NCI-H526 (cell line): ENCODE results near the gene PARVA.
"Not testable (repeated sequence)": the region's sequence is repeated elsewhere in the genome, so short reads cannot be mapped to it uniquely, and the experiment has no call there.

ENCODE experiments used
- DNase-seq, 2 experiments: peaks; one replicate each; lab custom pipeline; 2025; lab: John Stamatoyannopoulos, UW

The PARVA gene, protein sequence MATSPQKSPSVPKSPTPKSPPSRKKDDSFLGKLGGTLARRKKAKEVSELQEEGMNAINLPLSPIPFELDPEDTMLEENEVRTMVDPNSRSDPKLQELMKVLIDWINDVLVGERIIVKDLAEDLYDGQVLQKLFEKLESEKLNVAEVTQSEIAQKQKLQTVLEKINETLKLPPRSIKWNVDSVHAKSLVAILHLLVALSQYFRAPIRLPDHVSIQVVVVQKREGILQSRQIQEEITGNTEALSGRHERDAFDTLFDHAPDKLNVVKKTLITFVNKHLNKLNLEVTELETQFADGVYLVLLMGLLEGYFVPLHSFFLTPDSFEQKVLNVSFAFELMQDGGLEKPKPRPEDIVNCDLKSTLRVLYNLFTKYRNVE

GRCh38 chr11:12377106-12377823 lies at the start of gene PARVA:
Gene PARVA, plus strand, starts transcription at chr11:12377571. Its CDS starts 77 bp downstream, at chr11:12377648.
- peak; percentile 16 to 78 for DNase-seq

GRCh38 chr11:12329169-12329568 lies 48.2 kb upstream of the PARVA start:
- DNase-seq = no peak

- peak; percentile 40 to 47 for DNase-seq
These were observed 47.6 kb upstream of the PARVA start for GRCh38 chr11:12329797-12330196.

GRCh38 chr11:12330485-12331231 lies 46.7 kb upstream of the PARVA start:
- DNase-seq = peak; percentile 87 to 88

DNA sequence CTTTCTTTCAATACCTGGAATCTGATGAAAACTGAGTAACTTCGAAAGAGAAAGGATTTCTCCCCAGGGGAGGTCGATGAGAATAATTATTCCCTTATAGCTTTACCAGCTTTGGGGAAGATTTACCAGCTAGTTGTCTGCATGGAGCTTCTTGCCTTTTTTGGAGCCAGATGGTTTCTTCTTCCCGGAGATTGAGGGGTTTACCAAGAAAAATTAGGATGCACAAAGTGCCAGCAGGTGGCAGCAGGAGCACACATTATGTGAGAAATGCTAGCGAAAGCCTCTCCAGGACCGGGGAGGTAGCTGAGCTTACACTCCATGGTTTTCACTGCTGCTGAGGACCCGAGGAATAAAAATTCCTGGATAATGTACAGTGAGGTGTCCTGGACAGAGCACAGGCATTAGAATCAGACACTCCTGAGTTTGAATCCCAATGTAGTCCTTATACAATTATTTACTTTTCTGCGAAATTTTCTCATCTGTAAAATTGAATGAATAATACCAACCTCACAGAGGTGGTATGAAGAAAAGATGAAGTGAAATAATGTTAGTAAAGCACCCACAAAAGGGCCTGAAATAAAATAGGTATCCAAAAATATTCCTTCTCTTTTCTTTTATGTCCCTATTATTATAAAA lies 46.0 kb upstream of the PARVA start:
- DNase-seq = peak; percentile 93 to 97

DNA sequence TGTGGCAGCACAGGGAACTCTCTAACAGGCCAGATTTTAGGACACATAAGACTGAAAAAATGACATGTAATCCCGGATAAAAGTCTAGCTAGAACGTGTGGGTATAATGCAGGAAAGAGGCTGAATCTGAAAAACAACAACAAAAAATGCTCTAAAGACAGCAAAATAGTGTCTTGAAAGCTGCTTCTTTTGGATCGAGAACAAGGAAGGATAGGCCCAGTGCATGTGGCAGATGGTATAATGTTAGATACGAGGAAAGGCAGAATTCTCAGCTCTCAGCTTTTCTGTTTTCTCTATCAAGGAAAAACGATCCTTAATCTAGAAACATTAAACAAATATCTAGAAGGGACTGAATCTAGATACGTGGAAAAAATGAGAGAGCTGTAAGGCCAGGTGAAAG lies 33.8 kb upstream of the PARVA start:
- DNase-seq = no peak

DNA sequence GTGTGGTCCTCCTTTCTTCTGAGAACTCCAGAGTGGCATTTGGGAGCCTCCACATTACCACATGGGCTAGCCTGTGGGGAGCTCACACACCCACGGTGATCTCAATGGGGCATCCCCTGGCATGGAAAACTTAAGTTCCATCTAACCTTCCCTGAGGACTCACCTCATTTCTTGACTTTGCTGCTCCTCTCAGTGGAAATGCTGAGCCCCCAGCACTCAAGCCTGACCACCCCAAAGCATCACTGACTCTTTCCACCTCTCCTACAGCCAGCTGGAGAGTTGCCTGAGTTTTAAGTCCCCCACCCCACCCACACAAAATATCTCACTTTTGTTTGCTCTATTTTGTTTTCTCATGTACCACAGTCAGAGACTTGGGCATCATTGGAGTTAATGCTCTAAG lies 23.8 kb upstream of the PARVA start:
- DNase-seq = no peak

GRCh38 chr11:12354750-12355545 lies 22.4 kb upstream of the PARVA start:
- DNase-seq = no peak

DNA sequence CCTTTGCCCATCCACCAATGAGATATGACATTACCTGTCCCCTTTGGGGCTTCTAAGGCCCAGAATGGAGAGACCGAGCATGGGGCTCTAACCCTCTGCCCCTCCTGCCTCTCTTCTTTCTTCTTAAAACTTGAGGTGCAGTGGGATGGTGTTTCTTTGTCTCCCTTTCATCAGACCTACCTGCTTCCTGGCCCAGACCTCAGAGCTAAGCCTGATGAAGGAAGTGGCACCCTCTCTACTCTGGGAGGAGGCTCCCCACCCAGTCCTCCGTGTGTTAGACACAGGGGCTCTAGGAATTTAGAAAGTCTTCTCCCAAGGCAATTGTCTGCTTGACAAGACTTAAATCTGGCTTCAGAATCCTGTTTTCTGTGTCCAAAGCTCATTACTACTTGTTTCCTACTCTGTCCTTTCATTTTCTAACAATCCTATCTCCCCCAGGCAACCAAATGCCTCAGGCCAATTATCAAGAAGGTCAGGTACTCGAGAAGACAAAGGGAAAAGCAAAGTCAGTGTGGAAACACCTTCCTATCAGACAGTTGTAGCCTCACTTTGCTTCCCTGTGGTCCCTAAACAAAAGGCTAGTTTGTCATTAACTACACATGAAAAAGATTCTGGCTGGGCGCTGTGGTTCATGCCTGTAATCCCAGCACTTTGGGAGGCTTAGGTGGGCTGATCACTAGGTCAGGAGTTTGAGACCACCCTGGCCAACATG lies 20.3 kb upstream of the PARVA start:
- DNase-seq = no peak

DNA sequence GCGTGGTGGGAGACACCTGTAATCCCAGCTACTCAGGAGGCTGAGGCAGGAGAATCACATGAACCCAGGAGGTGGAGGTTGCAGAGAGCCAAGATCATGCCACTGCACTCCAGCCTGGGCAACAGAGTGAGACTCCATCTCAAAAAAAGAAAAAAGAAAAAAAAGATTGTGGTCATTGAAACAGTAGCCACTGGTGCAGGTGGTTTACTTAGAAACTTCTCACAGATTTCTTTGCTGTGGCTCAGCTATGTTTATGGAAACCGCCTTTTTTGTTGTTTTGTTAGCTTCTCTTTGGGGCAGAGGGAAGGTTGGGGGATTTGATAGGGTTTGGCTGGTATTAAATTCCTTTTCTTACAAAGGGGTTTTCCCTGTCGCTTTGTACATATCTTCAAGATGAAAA lies 19.7 kb upstream of the PARVA start:
- DNase-seq = not testable (repeated sequence)

DNA sequence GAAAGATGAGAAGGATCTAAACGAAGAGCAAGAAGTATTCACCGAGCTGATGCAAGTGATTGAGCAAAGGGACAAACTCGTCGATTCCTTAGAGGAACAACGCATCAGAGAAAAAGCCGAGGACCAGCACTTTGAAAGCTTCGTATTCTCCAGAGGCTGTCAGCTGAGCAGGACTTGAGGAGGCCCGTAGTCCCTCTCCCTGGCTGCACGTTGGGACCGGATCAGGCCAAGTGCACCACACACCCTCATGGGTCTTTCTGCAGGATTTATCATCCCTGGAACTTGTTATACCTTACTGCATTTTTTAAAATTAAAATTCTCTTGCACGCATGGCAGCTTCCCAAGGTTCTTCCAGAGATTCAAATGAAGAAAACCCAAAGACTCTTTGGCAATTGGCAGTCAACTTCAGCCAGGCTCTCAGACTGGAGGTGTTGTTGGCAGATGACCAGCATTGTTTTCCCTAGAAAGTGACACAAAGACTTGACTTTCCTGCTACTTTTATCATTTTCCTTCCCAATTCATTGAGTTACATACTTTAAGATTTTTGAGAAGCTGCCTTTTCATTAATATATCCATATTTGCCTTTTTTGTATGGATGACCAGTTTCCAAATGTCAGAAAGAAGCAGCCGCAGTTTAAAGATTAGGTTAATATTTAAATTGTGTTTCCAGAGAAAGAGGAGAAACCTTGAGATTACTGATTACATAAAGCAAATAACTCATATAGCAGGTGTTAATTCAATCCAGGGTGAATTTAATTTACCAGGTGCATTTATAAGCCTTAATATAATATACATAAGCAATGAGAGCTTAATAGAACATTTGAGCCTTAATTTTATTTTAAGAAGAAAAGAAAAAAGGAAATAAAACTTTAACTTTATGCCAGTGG lies 18.8 kb upstream of the PARVA start:
- DNase-seq = no peak

GRCh38 chr11:12359761-12360160 lies 17.6 kb upstream of the PARVA start:
- DNase-seq = no peak

DNA sequence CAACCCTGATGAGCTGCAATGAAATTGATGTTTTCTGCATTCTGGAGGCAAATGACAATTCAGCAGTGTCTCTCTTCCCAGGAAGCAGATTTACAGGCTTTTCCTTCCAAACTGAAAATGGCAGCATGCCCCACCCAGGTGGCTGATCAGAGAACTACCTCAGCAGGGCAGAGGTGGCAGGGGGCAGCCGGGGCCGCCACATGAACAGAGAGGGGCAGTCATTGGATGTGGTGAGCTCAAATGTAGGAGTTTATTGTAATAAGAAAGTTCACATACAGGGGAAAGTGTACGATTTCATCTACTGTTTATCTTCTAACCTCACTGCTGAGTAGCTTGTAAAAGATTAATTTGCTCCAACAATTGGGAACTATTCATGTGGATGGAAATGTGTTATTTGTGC lies 15.7 kb upstream of the PARVA start:
- no peak for DNase-seq

GRCh38 chr11:12362857-12363256 lies 14.5 kb upstream of the PARVA start:
- no peak for DNase-seq

DNA sequence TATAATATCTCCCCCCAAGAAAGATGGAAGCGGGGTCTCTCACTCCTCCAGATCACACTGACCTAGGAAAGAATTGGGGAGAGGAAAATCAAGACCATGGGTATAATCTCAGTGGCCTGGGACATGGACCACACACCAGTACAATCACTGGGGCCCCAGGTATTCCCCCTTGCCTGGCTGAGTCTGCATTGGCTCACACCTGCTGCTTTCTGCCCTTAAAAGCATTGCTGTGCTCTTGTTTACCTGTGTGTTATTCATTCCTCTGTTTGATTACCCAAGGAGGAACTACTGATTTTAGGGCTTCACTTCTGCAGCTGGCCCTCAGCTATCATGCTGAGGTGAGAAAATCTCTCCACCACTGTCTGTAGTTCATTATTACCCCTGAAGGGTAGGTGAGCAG lies 14.0 kb upstream of the PARVA start:
- DNase-seq = no peak

DNA sequence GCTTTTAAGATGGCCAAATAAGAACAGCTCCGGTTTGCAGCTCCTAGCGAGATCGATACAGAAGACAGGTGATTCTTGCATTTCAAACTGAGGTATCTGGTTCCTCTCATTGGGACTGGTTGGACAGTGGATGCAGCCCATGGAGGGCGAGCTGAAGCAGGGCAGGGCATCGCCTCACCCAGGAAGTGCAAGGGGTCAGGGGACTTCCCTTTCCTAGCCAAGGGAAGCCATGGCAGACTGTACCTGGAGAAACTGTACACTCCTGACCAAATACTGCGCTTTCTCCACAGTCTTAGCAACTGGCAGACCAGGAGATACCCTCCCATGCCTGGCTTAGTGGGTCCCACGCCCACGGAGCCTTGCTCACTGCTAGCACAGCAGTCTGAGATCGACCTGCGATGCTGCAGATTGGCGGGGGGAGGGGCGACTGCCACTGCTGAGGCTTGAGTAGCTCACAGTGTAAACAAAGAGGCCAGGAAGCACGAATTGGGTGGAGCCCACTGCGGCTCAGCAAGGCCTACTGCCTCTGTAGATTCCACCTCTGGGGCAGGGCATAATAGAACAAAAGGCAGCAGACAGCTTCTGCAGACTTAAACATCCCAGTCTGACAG lies 11.3 kb upstream of the PARVA start:
- DNase-seq = peak; percentile 79 to 89

- DNase-seq = not testable (repeated sequence)
These were observed 10.3 kb upstream of the PARVA start for GRCh38 chr11:12367057-12367456.

DNA sequence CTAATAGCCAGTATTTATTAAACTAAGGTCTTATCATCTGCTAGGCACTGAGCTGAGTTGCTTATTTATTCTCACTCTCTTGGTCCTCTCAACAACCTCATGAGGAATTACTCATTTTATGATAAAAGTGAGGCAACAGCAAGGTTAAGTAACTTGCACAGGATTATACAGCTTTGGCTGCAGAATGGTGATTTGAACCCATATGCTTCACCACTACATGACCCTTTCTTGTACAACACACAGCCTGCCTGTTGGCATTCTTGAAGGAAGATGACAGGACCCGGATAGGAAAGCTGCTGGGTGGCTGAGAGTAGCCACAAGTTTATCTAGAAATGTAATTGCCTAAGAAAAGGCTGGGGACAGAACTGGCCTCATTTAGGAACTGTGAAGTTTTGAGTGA lies 5.3 kb upstream of the PARVA start:
- DNase-seq = no peak

DNA sequence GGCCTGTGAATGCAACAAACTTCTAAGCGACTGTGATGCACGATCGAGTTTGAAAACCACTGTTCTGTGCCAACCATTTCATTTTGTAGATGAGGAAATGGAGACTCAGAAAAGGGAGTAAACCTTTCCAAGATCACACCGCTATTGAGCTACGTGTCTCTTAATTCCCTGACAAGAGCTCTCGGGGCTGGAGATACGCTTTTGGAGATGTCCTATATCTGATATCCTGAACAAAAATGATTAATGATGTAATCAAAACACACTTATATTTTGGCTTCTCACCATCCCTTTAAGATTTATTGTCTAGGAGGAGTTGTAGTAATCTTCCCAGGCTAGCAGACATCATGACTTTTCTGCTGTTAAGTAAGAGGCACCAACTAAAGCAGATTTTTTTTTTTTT lies 1.7 kb upstream of the PARVA start:
- DNase-seq = no peak
